Fibroblast of lung (primary cell): ENCODE results near the gene GMPR2. TPM values are rescaled to one million over a fixed set of nuclear protein-coding genes. Genes with fewer than 3 reads are reported as not detected.

ENCODE experiments used
- DNase-seq, 2 donors: peaks; one replicate each; pipeline versions ENCODE4 v3.0.0 to v3.0.0-alpha.2; 2010; ENCODE audit warnings: low read depth in 2 of 2
- H2AFZ ChIP-seq: 2 replicates; pipeline ENCODE4 v1.5.1; 2012; ENCODE audit warnings: low read length, control low read depth, inconsistent platforms
- H3K27ac ChIP-seq: 2 replicates; pipeline ENCODE4 v1.5.1; 2011; ENCODE audit warnings: low read length, control low read depth; ENCODE audit not compliant: insufficient read depth
- H3K27me3 ChIP-seq: 2 replicates; pipeline ENCODE4 v1.5.1; 2011; ENCODE audit warnings: mild to moderate bottlenecking, low read length; ENCODE audit not compliant: control insufficient read depth, insufficient read depth
- H3K36me3 ChIP-seq: 2 replicates; pipeline ENCODE4 v1.5.1; 2011; ENCODE audit warnings: low read length; ENCODE audit not compliant: control insufficient read depth, insufficient read depth
- H3K4me1 ChIP-seq: 2 replicates; pipeline ENCODE4 v1.5.1; 2011; ENCODE audit warnings: low read length; ENCODE audit not compliant: control insufficient read depth, insufficient read depth; ENCODE audit errors: extremely low read depth
- H3K4me2 ChIP-seq: 2 replicates; pipeline ENCODE4 v1.5.1; 2011; ENCODE audit warnings: low read length, control low read depth; ENCODE audit not compliant: insufficient read depth; ENCODE audit errors: extremely low read depth
- H3K4me3 ChIP-seq, 4 experiments: fragments of 200-600 bp in 1 of 4; sonication (generic) in 1 of 4; replicated peaks in 1 of 4; 2 replicates each; pipeline ENCODE4 v1.5.1; 2011 to 2016; ENCODE audit warnings: low read length in 4 of 4, low read depth in 3 of 4, mild to moderate bottlenecking in 3 of 4, control low read depth in 2 of 4, inconsistent platforms in 1 of 4, mixed read lengths in 1 of 4; ENCODE audit not compliant: insufficient read depth in 1 of 4; ENCODE audit errors: control extremely low read depth in 1 of 4
- H3K79me2 ChIP-seq: 2 replicates; pipeline ENCODE4 v1.5.1; 2012; ENCODE audit warnings: mild to moderate bottlenecking, low read length, inconsistent platforms; ENCODE audit not compliant: control insufficient read depth, insufficient read depth
- H3K9ac ChIP-seq: 2 replicates; pipeline ENCODE4 v1.5.1; 2011; ENCODE audit warnings: mild to moderate bottlenecking, low read length, control low read depth; ENCODE audit not compliant: insufficient read depth
- H3K9me3 ChIP-seq: 2 replicates; pipeline ENCODE4 v1.5.1; 2012; ENCODE audit warnings: low read depth, low read length; ENCODE audit not compliant: control insufficient read depth, insufficient read depth
- H4K20me1 ChIP-seq: 2 replicates; pipeline ENCODE4 v1.5.1; 2011; ENCODE audit warnings: low read length; ENCODE audit not compliant: control insufficient read depth, insufficient read depth; ENCODE audit errors: extremely low read depth
- CTCF ChIP-seq, 2 donors: IDR thresholded peaks in 1 of 2; conservative IDR thresholded peaks in 1 of 2; 1 replicate in 1 of 2; 2 replicates in 1 of 2; pipeline ENCODE4 v1.5.1; 2011 to 2012; ENCODE audit warnings: low read length in 2 of 2, control low read depth in 1 of 2, inconsistent platforms in 1 of 2, low read depth in 1 of 2, mild to moderate bottlenecking in 1 of 2
- EZH2 ChIP-seq: IDR thresholded peaks from 2 replicates; pipeline ENCODE4 v1.5.1; 2012; ENCODE audit warnings: low read length, control low read depth, mild to moderate bottlenecking; ENCODE audit errors: missing control alignments
- polyA plus RNA-seq, 2 donors: library from polyadenylated mRNA; depleted of rRNA in 1 of 2; stranded (reverse) in 1 of 2; unstranded in 1 of 2; fragments of >200 nt; gene quantifications; 2 replicates each; pipeline ENCODE4 v1.2.1, GENCODE V29; 2011 to 2012; ENCODE audit warnings: missing spikeins in 1 of 2
- total RNA-seq: library from RNA; depleted of rRNA; stranded (reverse); fragments of >200 nt; gene quantifications from 2 replicates; pipeline ENCODE4 v1.2.1, GENCODE V29; 2014

The GMPR2 gene
- total and polyA plus RNA-seq, 2 donors (not counting 1 experiment from before 2014, with no cell fraction given), result 80.2 to 128 TPM

- Histone ChIP-seq H3K4me3 (no peak overlapping the region), H3K36me3 (peaks cover 30% of the 10 kb centered on the region), H3K79me2 (peaks cover 7% of the 10 kb centered on the region), H3K4me2 (no peak overlapping the region), H4K20me1 (no peaks in the 10 kb centered on the region), H3K9ac (no peak overlapping the region), H3K4me1 (peaks cover 4% of the 10 kb centered on the region), H3K27me3 (no peaks in the 10 kb centered on the region), H3K9me3 (no peaks in the 10 kb centered on the region), H2AFZ (no peak overlapping the region), H3K27ac (no peak overlapping the region)
- no peak for DNase-seq
- TF ChIP-seq EZH2, result no peak
- no peak for TF ChIP-seq CTCF (conservative IDR thresholded peaks at IDR 0.05 in 1 of 2, IDR thresholded peaks at IDR 0.05 in 1 of 2; ENCODE audit: low read depth in 1 of 2, low read length in 2 of 2)
These were observed 47.7 kb upstream of the GMPR2 start for GRCh38 chr14:24185026-24185425.

- Histone ChIP-seq H3K36me3 (peaks cover 32% of the 10 kb centered on the region), H3K9ac (no peak overlapping the region), H3K27me3 (no peaks in the 10 kb centered on the region), H3K79me2 (peaks cover 7% of the 10 kb centered on the region), H4K20me1 (no peaks in the 10 kb centered on the region), H3K9me3 (no peaks in the 10 kb centered on the region), H3K4me1 (peaks cover 4% of the 10 kb centered on the region), H3K27ac (no peak overlapping the region), H2AFZ (no peak overlapping the region), H3K4me2 (no peak overlapping the region), H3K4me3 (no peak overlapping the region)
- no peak for TF ChIP-seq EZH2
- TF ChIP-seq CTCF (conservative IDR thresholded peaks at IDR 0.05 in 1 of 2, IDR thresholded peaks at IDR 0.05 in 1 of 2; ENCODE audit: low read depth in 1 of 2, low read length in 2 of 2), result no peak
- DNase-seq, result no peak
These were observed 47.0 kb upstream of the GMPR2 start for GRCh38 chr14:24185741-24186140.

- Histone ChIP-seq H3K4me1 (peaks cover 4% of the 10 kb centered on the region), H3K79me2 (peaks cover 7% of the 10 kb centered on the region), H3K4me2 (no peak overlapping the region), H4K20me1 (no peaks in the 10 kb centered on the region), H3K27me3 (no peaks in the 10 kb centered on the region), H3K36me3 (peaks cover 25% of the 10 kb centered on the region), H3K9ac (no peak overlapping the region), H3K9me3 (no peaks in the 10 kb centered on the region), H2AFZ (no peak overlapping the region), H3K27ac (no peak overlapping the region), H3K4me3 (peak overlapping the region in 1 of 4 experiments; percentile 84)
- TF ChIP-seq EZH2 (no peak), CTCF (conservative IDR thresholded peaks at IDR 0.05 in 1 of 2, IDR thresholded peaks at IDR 0.05 in 1 of 2; ENCODE audit: low read depth in 1 of 2, low read length in 2 of 2) (no peak)
- DNase-seq, result no peak
These were observed 45.7 kb upstream of the GMPR2 start for GRCh38 chr14:24186831-24187538.
